HEK293 (cell line): ENCODE data around the gene PRPF19.
A peak's percentile ranks its signal among the peaks of the same experiment; 100 is the strongest.

ENCODE experiments used
- CTCF ChIA-PET: fragments of 350-600 bp; formaldehyde crosslinking; extraction: SDS; loops from one replicate; lab custom pipeline; 2021; ENCODE audit warnings: antibody characterized with exemption; lab: Yijun Ruan, JAX
- POLR2A ChIA-PET: fragments of 300-600 bp; formaldehyde crosslinking; extraction: SDS; loops from one replicate; lab custom pipeline; 2020; ENCODE audit warnings: antibody characterized with exemption, inconsistent platforms; lab: Yijun Ruan, JAX
- H3K27ac ChIP-seq: fragments of 200-500 bp; sonication (Bioruptor generic); 2 replicates; pipeline ENCODE4 v1.5.1; 2014; ENCODE audit warnings: low read depth, low read length, control low read depth, inconsistent platforms; ENCODE audit errors: extremely low read depth
- H3K36me3 ChIP-seq, 2 experiments: fragments of 200-500 bp in 1 of 2; sonication (Bioruptor generic) in 1 of 2; 1 replicate in 1 of 2; 2 replicates in 1 of 2; pipeline ENCODE4 v1.5.1; 2014 to 2017; ENCODE audit warnings: inconsistent platforms in 2 of 2, low read length in 2 of 2; ENCODE audit not compliant: control insufficient read depth in 2 of 2, insufficient read depth in 1 of 2
- H3K4me1 ChIP-seq: fragments of 200-500 bp; sonication (Bioruptor generic); 2 replicates; pipeline ENCODE4 v1.5.1; 2014; ENCODE audit warnings: mild to moderate bottlenecking, low read length, inconsistent platforms; ENCODE audit not compliant: control insufficient read depth, insufficient read depth
- H3K4me3 ChIP-seq: 2 replicates; pipeline ENCODE4 v1.5.1; 2011; ENCODE audit warnings: low read depth, mild to moderate bottlenecking, control low read depth, low read length, moderate library complexity
- H3K9me3 ChIP-seq: fragments of 200-500 bp; sonication (Bioruptor generic); 2 replicates; pipeline ENCODE4 v1.5.1; 2014; ENCODE audit warnings: low read depth, low read length, inconsistent platforms; ENCODE audit not compliant: control insufficient read depth, insufficient read depth
- BCL11B ChIP-seq: fragments of 450-650 bp; formaldehyde crosslinking; IDR thresholded peaks from 2 replicates; pipeline ENCODE4 v1.5.1; 2016; ENCODE audit warnings: low read depth, missing biosample characterization, missing genetic modification characterization
- EGR2 ChIP-seq: fragments of 450-650 bp; formaldehyde crosslinking; IDR thresholded peaks from 2 replicates; pipeline ENCODE4 v1.5.1; 2016; ENCODE audit warnings: low read depth, missing biosample characterization, missing genetic modification characterization
- GLIS1 ChIP-seq: fragments of 450-650 bp; formaldehyde crosslinking; IDR thresholded peaks from 2 replicates; pipeline ENCODE4 v1.5.1; 2016; ENCODE audit warnings: missing biosample characterization, missing genetic modification characterization
- HOXC10 ChIP-seq: sonication (generic); formaldehyde crosslinking; IDR thresholded peaks from 2 replicates; pipeline ENCODE4 v1.8.1; 2023; ENCODE audit warnings: mild to moderate bottlenecking, missing genetic modification reagents
- SALL2 ChIP-seq: fragments of 450-650 bp; formaldehyde crosslinking; IDR thresholded peaks from 2 replicates; pipeline ENCODE4 v1.5.0; 2017; ENCODE audit warnings: missing biosample characterization, mild to moderate bottlenecking, missing genetic modification characterization, borderline replicate concordance
- SCRT2 ChIP-seq: fragments of 450-650 bp; formaldehyde crosslinking; IDR thresholded peaks from 2 replicates; pipeline ENCODE4 v1.5.1; 2016; ENCODE audit warnings: missing biosample characterization, missing genetic modification characterization
- TRIM28 ChIP-seq: IDR thresholded peaks from 2 replicates; pipeline ENCODE4 v1.6.1; 2011; ENCODE audit warnings: low read length, control low read depth, borderline replicate concordance
- ZIC2 ChIP-seq: fragments of 450-650 bp; formaldehyde crosslinking; IDR thresholded peaks from 2 replicates; pipeline ENCODE4 v1.5.1; 2016; ENCODE audit warnings: missing biosample characterization, missing genetic modification characterization
- ZNF16 ChIP-seq: fragments of 450-650 bp; formaldehyde crosslinking; IDR thresholded peaks from 2 replicates; pipeline ENCODE4 v1.5.1; 2016; ENCODE audit warnings: low read depth, missing biosample characterization, missing genetic modification characterization
- ZNF175 ChIP-seq: fragments of 450-650 bp; formaldehyde crosslinking; IDR thresholded peaks from 2 replicates; pipeline ENCODE4 v1.5.1; 2016; ENCODE audit warnings: missing biosample characterization, missing genetic modification characterization
- ZNF558 ChIP-seq: fragments of 450-650 bp; formaldehyde crosslinking; IDR thresholded peaks from 2 replicates; pipeline ENCODE4 v1.5.1; 2016; ENCODE audit warnings: missing biosample characterization, missing genetic modification characterization
- ZNF768 ChIP-seq: fragments of 450-650 bp; formaldehyde crosslinking; IDR thresholded peaks from 2 replicates; pipeline ENCODE4 v1.5.1; 2018; ENCODE audit warnings: missing biosample characterization, mild to moderate bottlenecking, missing genetic modification characterization
- TF ChIP-seq, protein P1 (sequence below): fragments of 450-650 bp; formaldehyde crosslinking; IDR thresholded peaks from 2 replicates; pipeline ENCODE4 v1.5.1; 2016; ENCODE audit warnings: missing biosample characterization, missing genetic modification characterization
- TF ChIP-seq, protein P2 (sequence below): IDR thresholded peaks from 2 replicates; pipeline ENCODE4 v1.6.1; 2011; ENCODE audit warnings: mild to moderate bottlenecking, low read depth, low read length, borderline replicate concordance
- TF ChIP-seq, protein P3 (sequence below): fragments of 450-650 bp; formaldehyde crosslinking; IDR thresholded peaks from 2 replicates; pipeline ENCODE4 v1.5.1; 2016; ENCODE audit warnings: missing biosample characterization, missing genetic modification characterization, borderline replicate concordance
- TF ChIP-seq, protein P4 (sequence below): fragments of 450-650 bp; formaldehyde crosslinking; IDR thresholded peaks from 2 replicates; pipeline ENCODE4 v1.5.1; 2017; ENCODE audit warnings: missing biosample characterization, missing genetic modification characterization

PRPF19 gene

DNA sequence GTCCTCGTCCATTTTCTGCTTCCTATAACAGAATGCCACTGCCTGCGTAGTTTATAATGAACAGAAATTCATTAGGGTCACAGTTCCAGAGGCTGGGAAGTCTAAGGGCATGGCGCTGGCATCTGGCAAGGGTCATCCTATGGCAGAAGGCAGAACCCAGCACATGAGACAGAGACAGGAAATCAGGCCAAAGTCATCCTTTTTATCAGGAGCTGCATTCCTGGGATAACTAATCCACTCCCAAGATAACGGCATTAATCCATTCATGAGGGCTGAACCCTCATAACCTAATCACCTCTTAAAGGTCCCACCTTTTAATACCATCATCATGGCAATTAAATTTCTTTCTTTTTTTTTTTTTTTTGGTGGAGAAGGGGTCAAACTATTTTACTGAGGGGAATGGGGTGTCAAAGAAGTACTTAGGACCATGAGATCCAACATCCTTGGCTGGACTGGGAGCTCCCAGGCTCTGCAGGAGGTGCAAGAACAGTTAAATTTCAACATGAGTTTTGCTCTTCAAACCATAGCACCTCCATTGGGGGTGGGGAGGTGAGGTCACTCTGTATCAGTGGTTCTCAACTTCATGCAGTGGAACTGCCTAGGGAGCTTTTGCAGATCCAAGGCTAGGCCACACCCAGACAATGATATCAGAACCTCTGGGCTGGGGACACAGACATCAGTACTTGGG, 12.0 kb upstream of the PRPF19 start (continued):
- peak; percentile 62 for TF ChIP-seq GLIS1
- no peak for TF ChIP-seq TRIM28
- TF ChIP-seq, protein P1, sequence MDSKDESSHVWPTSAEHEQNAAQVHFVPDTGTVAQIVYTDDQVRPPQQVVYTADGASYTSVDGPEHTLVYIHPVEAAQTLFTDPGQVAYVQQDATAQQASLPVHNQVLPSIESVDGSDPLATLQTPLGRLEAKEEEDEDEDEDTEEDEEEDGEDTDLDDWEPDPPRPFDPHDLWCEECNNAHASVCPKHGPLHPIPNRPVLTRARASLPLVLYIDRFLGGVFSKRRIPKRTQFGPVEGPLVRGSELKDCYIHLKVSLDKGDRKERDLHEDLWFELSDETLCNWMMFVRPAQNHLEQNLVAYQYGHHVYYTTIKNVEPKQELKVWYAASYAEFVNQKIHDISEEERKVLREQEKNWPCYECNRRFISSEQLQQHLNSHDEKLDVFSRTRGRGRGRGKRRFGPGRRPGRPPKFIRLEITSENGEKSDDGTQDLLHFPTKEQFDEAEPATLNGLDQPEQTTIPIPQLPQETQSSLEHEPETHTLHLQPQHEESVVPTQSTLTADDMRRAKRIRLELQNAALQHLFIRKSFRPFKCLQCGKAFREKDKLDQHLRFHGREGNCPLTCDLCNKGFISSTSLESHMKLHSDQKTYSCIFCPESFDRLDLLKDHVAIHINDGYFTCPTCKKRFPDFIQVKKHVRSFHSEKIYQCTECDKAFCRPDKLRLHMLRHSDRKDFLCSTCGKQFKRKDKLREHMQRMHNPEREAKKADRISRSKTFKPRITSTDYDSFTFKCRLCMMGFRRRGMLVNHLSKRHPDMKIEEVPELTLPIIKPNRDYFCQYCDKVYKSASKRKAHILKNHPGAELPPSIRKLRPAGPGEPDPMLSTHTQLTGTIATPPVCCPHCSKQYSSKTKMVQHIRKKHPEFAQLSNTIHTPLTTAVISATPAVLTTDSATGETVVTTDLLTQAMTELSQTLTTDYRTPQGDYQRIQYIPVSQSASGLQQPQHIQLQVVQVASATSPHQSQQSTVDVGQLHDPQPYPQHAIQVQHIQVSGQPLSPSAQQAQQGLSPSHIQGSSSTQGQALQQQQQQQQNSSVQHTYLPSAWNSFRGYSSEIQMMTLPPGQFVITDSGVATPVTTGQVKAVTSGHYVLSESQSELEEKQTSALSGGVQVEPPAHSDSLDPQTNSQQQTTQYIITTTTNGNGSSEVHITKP, result peak; percentile 67
- TF ChIP-seq EGR2 (tag by site-specific recombination), result no peak
- TF ChIP-seq, protein P2, sequence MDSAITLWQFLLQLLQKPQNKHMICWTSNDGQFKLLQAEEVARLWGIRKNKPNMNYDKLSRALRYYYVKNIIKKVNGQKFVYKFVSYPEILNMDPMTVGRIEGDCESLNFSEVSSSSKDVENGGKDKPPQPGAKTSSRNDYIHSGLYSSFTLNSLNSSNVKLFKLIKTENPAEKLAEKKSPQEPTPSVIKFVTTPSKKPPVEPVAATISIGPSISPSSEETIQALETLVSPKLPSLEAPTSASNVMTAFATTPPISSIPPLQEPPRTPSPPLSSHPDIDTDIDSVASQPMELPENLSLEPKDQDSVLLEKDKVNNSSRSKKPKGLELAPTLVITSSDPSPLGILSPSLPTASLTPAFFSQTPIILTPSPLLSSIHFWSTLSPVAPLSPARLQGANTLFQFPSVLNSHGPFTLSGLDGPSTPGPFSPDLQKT, result no peak
- 0 out of 2 replicates have a peak, but pooled peaks have one; percentile 16 for TF ChIP-seq ZNF558 (tag by site-specific recombination)
- peak; percentile 65 for TF ChIP-seq ZIC2 (tag by site-specific recombination)
- no peak for TF ChIP-seq ZNF16 (tag by site-specific recombination)
- no peak for TF ChIP-seq ZNF768 (tag by site-specific recombination)
- no peak for TF ChIP-seq BCL11B (tag by site-specific recombination)
- no peak for TF ChIP-seq ZNF175 (tag by site-specific recombination)
- no peak for TF ChIP-seq HOXC10
- TF ChIP-seq, protein P3, sequence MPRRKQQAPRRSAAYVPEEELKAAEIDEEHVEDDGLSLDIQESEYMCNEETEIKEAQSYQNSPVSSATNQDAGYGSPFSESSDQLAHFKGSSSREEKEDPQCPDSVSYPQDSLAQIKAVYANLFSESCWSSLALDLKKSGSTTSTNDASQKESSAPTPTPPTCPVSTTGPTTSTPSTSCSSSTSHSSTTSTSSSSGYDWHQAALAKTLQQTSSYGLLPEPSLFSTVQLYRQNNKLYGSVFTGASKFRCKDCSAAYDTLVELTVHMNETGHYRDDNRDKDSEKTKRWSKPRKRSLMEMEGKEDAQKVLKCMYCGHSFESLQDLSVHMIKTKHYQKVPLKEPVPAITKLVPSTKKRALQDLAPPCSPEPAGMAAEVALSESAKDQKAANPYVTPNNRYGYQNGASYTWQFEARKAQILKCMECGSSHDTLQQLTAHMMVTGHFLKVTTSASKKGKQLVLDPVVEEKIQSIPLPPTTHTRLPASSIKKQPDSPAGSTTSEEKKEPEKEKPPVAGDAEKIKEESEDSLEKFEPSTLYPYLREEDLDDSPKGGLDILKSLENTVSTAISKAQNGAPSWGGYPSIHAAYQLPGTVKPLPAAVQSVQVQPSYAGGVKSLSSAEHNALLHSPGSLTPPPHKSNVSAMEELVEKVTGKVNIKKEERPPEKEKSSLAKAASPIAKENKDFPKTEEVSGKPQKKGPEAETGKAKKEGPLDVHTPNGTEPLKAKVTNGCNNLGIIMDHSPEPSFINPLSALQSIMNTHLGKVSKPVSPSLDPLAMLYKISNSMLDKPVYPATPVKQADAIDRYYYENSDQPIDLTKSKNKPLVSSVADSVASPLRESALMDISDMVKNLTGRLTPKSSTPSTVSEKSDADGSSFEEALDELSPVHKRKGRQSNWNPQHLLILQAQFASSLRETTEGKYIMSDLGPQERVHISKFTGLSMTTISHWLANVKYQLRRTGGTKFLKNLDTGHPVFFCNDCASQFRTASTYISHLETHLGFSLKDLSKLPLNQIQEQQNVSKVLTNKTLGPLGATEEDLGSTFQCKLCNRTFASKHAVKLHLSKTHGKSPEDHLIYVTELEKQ (tag by site-specific recombination), result no peak

DNA sequence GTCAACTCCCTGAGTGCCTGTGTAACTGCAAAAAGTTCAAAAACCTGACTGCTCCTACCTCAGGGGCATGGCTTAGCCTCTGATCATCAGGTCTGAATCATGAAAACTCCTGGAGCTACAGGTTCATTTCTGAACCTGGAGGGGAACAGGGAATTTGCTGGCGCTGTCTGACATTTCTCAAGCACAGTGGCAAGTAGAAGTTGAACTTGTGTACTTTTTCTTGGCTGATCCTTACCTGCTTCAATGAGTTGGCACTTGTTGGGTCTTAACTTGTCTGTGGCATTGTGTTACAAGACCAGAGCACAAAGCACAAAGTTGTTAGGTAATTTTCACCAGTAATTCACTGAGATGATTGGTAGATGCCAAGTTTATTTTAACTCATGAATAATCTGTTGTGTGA, 10.9 kb upstream of the PRPF19 start:
- no peaks in the 10 kb centered on the region for H3K4me1 ChIP-seq
- peaks cover 0 to 48% of the 10 kb centered on the region in 2 experiments; a peak in 1 of 3 replicates for H3K36me3 ChIP-seq
- ChIA-PET CTCF (interaction anchor here (0.8 to 6.2 kb wide), 2 partner anchors 18 to 270 kb away, joined by 6 to 30 read pairs; no protein-coding TSS in a partner anchor), POLR2A (no interaction called here)
- no peak overlapping the region for H3K27ac ChIP-seq
- no peak overlapping the region for H3K4me3 ChIP-seq
- no peaks in the 10 kb centered on the region for H3K9me3 ChIP-seq
- peak; percentile 65 for TF ChIP-seq SCRT2 (tag by site-specific recombination)
- TF ChIP-seq, protein P4, sequence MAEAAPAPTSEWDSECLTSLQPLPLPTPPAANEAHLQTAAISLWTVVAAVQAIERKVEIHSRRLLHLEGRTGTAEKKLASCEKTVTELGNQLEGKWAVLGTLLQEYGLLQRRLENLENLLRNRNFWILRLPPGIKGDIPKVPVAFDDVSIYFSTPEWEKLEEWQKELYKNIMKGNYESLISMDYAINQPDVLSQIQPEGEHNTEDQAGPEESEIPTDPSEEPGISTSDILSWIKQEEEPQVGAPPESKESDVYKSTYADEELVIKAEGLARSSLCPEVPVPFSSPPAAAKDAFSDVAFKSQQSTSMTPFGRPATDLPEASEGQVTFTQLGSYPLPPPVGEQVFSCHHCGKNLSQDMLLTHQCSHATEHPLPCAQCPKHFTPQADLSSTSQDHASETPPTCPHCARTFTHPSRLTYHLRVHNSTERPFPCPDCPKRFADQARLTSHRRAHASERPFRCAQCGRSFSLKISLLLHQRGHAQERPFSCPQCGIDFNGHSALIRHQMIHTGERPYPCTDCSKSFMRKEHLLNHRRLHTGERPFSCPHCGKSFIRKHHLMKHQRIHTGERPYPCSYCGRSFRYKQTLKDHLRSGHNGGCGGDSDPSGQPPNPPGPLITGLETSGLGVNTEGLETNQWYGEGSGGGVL (tag by site-specific recombination), result no peak
- TF ChIP-seq SALL2, result no peak
